ENCODE measurements around the gene PFKFB2.

DNA sequence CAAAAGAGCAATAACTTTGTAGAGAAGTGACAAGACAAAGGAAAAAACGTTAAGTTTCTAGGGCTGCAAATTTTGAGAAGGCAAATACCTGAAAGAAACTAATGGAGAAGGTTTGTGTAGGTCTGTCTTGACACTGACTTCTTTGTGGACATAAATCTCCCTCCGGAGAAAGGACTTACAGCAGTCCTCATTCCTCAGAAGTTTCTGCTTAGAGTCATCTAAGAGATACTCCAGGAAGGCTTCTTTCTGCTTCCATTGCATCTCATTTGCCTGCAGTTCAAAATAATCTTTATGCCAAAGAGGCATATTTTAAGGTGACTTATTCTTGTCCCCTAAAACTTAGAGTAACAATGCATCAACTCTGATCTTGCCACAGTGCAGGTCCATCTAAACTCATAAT lies 31.2 kb downstream of the PFKFB2 start:
- no peak for TF ChIP-seq POLR2A (IDR thresholded peaks at IDR 0.05; ENCODE audit: low read length)
- TF ChIP-seq GATA1 (IDR thresholded peaks at IDR 0.05; ENCODE audit: low read depth, low read length) = no peak

All from erythroblast (primary cell).